Muscle of leg (tissue), 11 donors: ENCODE data around the gene SYNDIG1L. TPM values are rescaled to one million over a fixed set of nuclear protein-coding genes. Genes with fewer than 3 reads are reported as not detected.

Experiments used
- DNase-seq: peaks from one replicate; pipeline ENCODE4 v3.0.0; 2013
- H3K27ac ChIP-seq: one replicate; pipeline ENCODE4 v1.5.1; 2013; ENCODE audit warnings: mild to moderate bottlenecking, low read length, control low read depth
- H3K27me3 ChIP-seq: one replicate; pipeline ENCODE4 v1.6.1; 2013; ENCODE audit warnings: low read length; ENCODE audit not compliant: control insufficient read depth, insufficient read depth
- H3K36me3 ChIP-seq: one replicate; pipeline ENCODE4 v1.6.1; 2013; ENCODE audit warnings: low read length; ENCODE audit not compliant: control insufficient read depth, insufficient read depth
- H3K4me1 ChIP-seq: one replicate; pipeline ENCODE4 v1.6.1; 2013; ENCODE audit warnings: low read length; ENCODE audit not compliant: control insufficient read depth, insufficient read depth
- H3K4me3 ChIP-seq: one replicate; pipeline ENCODE4 v1.5.1; 2013; ENCODE audit warnings: low read length, control low read depth
- H3K9me3 ChIP-seq: replicated peaks from 2 replicates; pipeline ENCODE4 v1.6.1; 2013; ENCODE audit warnings: low read depth, low read length; ENCODE audit not compliant: control insufficient read depth
- WGBS: methylation state at CpG from one replicate; pipeline ENCODE4 v1.1.5; 2013; ENCODE audit warnings: missing lambda C conversion rate; ENCODE audit not compliant: insufficient coverage; 5-methylcytosine and 5-hydroxymethylcytosine counted together
- polyA plus RNA-seq, 8 donors: library from polyadenylated mRNA; unstranded; fragments of 120-200 nt; gene quantifications; one replicate each; pipeline versions ENCODE4 v1.2.1 to v1.2.3, GENCODE V29; 2013; ENCODE audit warnings: inconsistent platforms in 1 of 8, low replicate concordance in 1 of 8; ENCODE audit not compliant: insufficient read length in 8 of 8, insufficient read depth in 1 of 8
- total RNA-seq: library from RNA; stranded (reverse); fragments of 120-200 nt; gene quantifications from one replicate; pipeline ENCODE4 v1.2.4, GENCODE V29; 2013

SYNDIG1L gene
- total and polyA plus RNA-seq, 9 donors: 0.04 to 0.10 (median 0.08) TPM; not detected in 5

GRCh38 chr14:74434294-74434693, 8.3 kb upstream of the SYNDIG1L start:
- DNase-seq: no peak
- Histone ChIP-seq H3K4me3 (no peak overlapping the region), H3K4me1 (no peaks in the 10 kb centered on the region), H3K9me3 (no peaks in the 10 kb centered on the region), H3K27ac (no peak overlapping the region), H3K36me3 (no peaks in the 10 kb centered on the region), H3K27me3 (peaks cover 2% of the 10 kb centered on the region)
- WGBS: 10% methylated on average over 2 of the region's 2 CpGs

GRCh38 chr14:74429991-74430390, 4.0 kb upstream of the SYNDIG1L start:
- Histone ChIP-seq H3K4me3 (no peak overlapping the region), H3K27ac (no peak overlapping the region), H3K36me3 (no peaks in the 10 kb centered on the region), H3K27me3 (peaks cover 12% of the 10 kb centered on the region), H3K4me1 (no peaks in the 10 kb centered on the region), H3K9me3 (no peaks in the 10 kb centered on the region)
- no peak for DNase-seq
- WGBS: 65% methylated on average over 2 of the region's 7 CpGs

- Histone ChIP-seq H3K27me3 (peaks cover 17% of the 10 kb centered on the region), H3K36me3 (no peaks in the 10 kb centered on the region), H3K27ac (no peak overlapping the region), H3K4me3 (no peak overlapping the region), H3K4me1 (no peaks in the 10 kb centered on the region), H3K9me3 (no peaks in the 10 kb centered on the region)
- no peak for DNase-seq
- WGBS: 7% methylated on average over 2 of the region's 4 CpGs
These were observed 3.2 kb upstream of the SYNDIG1L start for GRCh38 chr14:74429221-74429691.

- no peak overlapping the region for H3K4me3 ChIP-seq
- H3K36me3 ChIP-seq: no peaks in the 10 kb centered on the region
- no peaks in the 10 kb centered on the region for H3K9me3 ChIP-seq
- peaks cover 17% of the 10 kb centered on the region for H3K27me3 ChIP-seq
- no peaks in the 10 kb centered on the region for H3K4me1 ChIP-seq
- no CpG with 5 or more reads among the region's 1 CpG for WGBS
- no peak for DNase-seq
- H3K27ac ChIP-seq: no peak overlapping the region
These were observed 1.6 kb upstream of the SYNDIG1L start for GRCh38 chr14:74427651-74428050.

- Histone ChIP-seq H3K27me3 (peaks cover 17% of the 10 kb centered on the region), H3K4me1 (no peaks in the 10 kb centered on the region), H3K4me3 (no peak overlapping the region), H3K36me3 (no peaks in the 10 kb centered on the region), H3K27ac (no peak overlapping the region), H3K9me3 (no peaks in the 10 kb centered on the region)
- WGBS: under 1% methylated on average over 58 of the region's 66 CpGs
- DNase-seq: peak; percentile 40
These were observed 347 bp downstream of the SYNDIG1L start for GRCh38 chr14:74425525-74426201.

GRCh38 chr14:74424606-74425005, 1.4 kb downstream of the SYNDIG1L start:
- Histone ChIP-seq H3K36me3 (no peaks in the 10 kb centered on the region), H3K4me1 (no peaks in the 10 kb centered on the region), H3K4me3 (no peak overlapping the region), H3K27ac (no peak overlapping the region), H3K9me3 (no peaks in the 10 kb centered on the region), H3K27me3 (peaks cover 17% of the 10 kb centered on the region)
- WGBS: 86% methylated on average over 1 of the region's 3 CpGs
- no peak for DNase-seq

- 83% methylated on average over 2 of the region's 7 CpGs for whole genome bisulfite sequencing
- H3K27me3 ChIP-seq: peaks cover 17% of the 10 kb centered on the region
- no peak overlapping the region for H3K27ac ChIP-seq
- no peak for DNase-seq
- no peaks in the 10 kb centered on the region for H3K4me1 ChIP-seq
- H3K36me3 ChIP-seq: no peaks in the 10 kb centered on the region
- H3K9me3 ChIP-seq: no peaks in the 10 kb centered on the region
- no peak overlapping the region for H3K4me3 ChIP-seq
These were observed 2.8 kb downstream of the SYNDIG1L start for GRCh38 chr14:74423246-74423645.

- Histone ChIP-seq H3K4me1 (no peaks in the 10 kb centered on the region), H3K27me3 (peaks cover 24% of the 10 kb centered on the region), H3K4me3 (no peak overlapping the region), H3K9me3 (no peaks in the 10 kb centered on the region), H3K27ac (no peak overlapping the region), H3K36me3 (no peaks in the 10 kb centered on the region)
- DNase-seq: no peak
- WGBS: 75% methylated on average over 3 of the region's 5 CpGs
These were observed 4.0 kb downstream of the SYNDIG1L start for GRCh38 chr14:74421981-74422380.

- WGBS: no CpG with 5 or more reads among the region's 5 CpGs
- Histone ChIP-seq H3K27me3 (peaks cover 18% of the 10 kb centered on the region), H3K4me1 (no peaks in the 10 kb centered on the region), H3K9me3 (no peaks in the 10 kb centered on the region), H3K4me3 (no peak overlapping the region), H3K36me3 (no peaks in the 10 kb centered on the region), H3K27ac (no peak overlapping the region)
- DNase-seq: no peak
These were observed 6.9 kb downstream of the SYNDIG1L start for GRCh38 chr14:74419086-74419485.

GRCh38 chr14:74418031-74418430, 8.0 kb downstream of the SYNDIG1L start:
- 30% methylated on average over 3 of the region's 8 CpGs for WGBS

GRCh38 chr14:74417611-74418010, 8.4 kb downstream of the SYNDIG1L start:
- no peaks in the 10 kb centered on the region for H3K36me3 ChIP-seq
- no peaks in the 10 kb centered on the region for H3K4me1 ChIP-seq
- H3K27me3 ChIP-seq: peaks cover 22% of the 10 kb centered on the region
- no peak overlapping the region for H3K4me3 ChIP-seq
- no peak for DNase-seq
- no peak overlapping the region for H3K27ac ChIP-seq
- 4% methylated on average over 2 of the region's 3 CpGs for WGBS
- H3K9me3 ChIP-seq: no peaks in the 10 kb centered on the region

More at GRCh38 chr14:74418031-74418430, 8.0 kb downstream of the SYNDIG1L start:
- Histone ChIP-seq H3K27ac (no peak overlapping the region), H3K36me3 (no peaks in the 10 kb centered on the region), H3K9me3 (no peaks in the 10 kb centered on the region), H3K27me3 (peaks cover 22% of the 10 kb centered on the region), H3K4me1 (no peaks in the 10 kb centered on the region), H3K4me3 (no peak overlapping the region)
- DNase-seq: no peak
